ENCODE data around the gene SPN. TPM values are rescaled to one million over a fixed set of nuclear protein-coding genes. Genes with fewer than 3 reads are reported as not detected.

Gene SPN
- total RNA-seq, 1 experiment from 2014 or later = not detected

DNA sequence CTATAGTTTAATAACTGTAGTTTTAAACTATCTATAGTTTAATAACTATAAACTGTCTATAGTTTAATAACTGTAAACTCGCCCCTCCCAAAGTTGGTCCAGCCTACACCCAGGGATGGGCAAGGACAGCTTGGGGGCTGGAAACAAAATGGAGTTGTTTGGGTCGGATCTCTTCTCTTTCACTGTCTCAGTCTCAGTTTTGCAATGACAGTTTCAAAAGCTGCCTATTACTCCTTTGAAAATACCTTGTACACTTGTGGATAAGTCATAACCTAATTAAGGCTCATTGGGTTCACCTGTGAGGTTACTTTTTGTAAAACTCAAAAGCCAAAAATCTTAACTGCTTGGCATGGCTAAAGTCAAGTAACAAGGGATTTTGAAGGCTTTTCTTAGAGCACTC lies 51.3 kb downstream of the SPN start:
- no peak overlapping the region for H3K4me3 Mint-ChIP-seq (ENCODE audit: low read depth, unreplicated experiment)
- H3K27ac Mint-ChIP-seq (ENCODE audit: unreplicated experiment) = no peak overlapping the region
- CTCF ChIA-PET = interaction anchor here (1.7 kb wide), 1 partner anchor 14 kb away, joined by 5 read pairs; no protein-coding TSS in a partner anchor
- intact Hi-C loops (cut with micrococcal nuclease; ENCODE audit: unreplicated experiment) = no loop called here
- peaks cover 12% of the 10 kb centered on the region for H3K27me3 Mint-ChIP-seq (ENCODE audit: unreplicated experiment)
- DNase-seq = no peak
- H3K36me3 Mint-ChIP-seq (ENCODE audit: insufficient read depth, unreplicated experiment) = no peaks in the 10 kb centered on the region
- H3K4me1 Mint-ChIP-seq (ENCODE audit: low read depth, unreplicated experiment) = peaks cover 23% of the 10 kb centered on the region
- no peak for TF ChIP-seq CTCF (IDR thresholded peaks at IDR 0.05; ENCODE audit: unreplicated experiment)
- H3K9me3 Mint-ChIP-seq (ENCODE audit: low read depth, unreplicated experiment) = no peaks in the 10 kb centered on the region
- no TSS peak for BruUV-seq (replicated peaks)

DNA sequence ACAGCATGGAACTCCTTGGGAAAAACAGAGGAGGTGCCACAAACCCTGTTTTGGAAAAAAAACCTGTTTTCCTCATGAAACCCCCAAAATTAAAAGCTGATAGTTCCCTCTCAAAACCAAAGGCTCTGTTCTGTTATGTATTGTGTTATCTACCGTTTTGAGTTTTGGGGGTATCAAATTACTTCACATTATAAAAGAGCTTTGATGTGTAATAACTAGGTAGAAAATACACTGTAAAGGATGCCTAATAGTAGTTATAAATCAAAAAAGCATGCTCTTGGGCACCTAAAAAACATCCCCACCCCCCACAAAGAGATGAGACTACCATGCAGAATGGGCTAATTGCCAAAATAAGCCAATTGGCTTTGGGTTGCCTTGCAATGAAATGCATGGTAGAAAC lies 51.9 kb downstream of the SPN start:
- BruUV-seq (replicated peaks) = no TSS peak
- Mint-ChIP-seq H3K27me3 (ENCODE audit: unreplicated experiment) (peaks cover 18% of the 10 kb centered on the region), H3K36me3 (ENCODE audit: insufficient read depth, unreplicated experiment) (no peaks in the 10 kb centered on the region), H3K27ac (ENCODE audit: unreplicated experiment) (no peak overlapping the region), H3K9me3 (ENCODE audit: low read depth, unreplicated experiment) (no peaks in the 10 kb centered on the region), H3K4me3 (ENCODE audit: low read depth, unreplicated experiment) (no peak overlapping the region), H3K4me1 (ENCODE audit: low read depth, unreplicated experiment) (peaks cover 21% of the 10 kb centered on the region)
- DNase-seq = no peak
- CTCF ChIA-PET = interaction anchor here (0.6 to 1.7 kb wide), 4 partner anchors 15 to 1109 kb away, joined by 3 to 5 read pairs (median 3); no protein-coding TSS in a partner anchor
- no peak for TF ChIP-seq CTCF (IDR thresholded peaks at IDR 0.05; ENCODE audit: unreplicated experiment)
- intact Hi-C loops (cut with micrococcal nuclease; ENCODE audit: unreplicated experiment) = no loop called here

DNA sequence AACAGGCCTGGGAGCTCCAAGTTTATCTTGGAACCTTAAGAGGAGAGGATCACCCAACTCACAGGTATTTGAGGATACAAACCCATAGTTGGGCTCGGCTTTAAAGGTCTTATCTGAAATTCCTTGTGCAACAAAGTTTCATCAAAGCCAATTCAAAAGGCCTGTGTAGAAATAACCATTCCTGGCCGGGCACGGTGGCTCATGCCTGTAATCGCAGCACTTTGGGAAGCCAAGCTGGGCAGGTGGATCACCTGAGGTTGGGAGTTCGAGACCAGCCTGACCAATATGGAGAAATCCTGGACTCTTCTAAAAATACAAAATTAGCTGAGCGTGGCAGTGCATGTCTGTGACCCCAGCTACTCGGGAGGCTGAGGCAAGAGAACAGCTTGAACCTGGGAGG lies 54.1 kb downstream of the SPN start:
- TF ChIP-seq CTCF (IDR thresholded peaks at IDR 0.05; ENCODE audit: unreplicated experiment) = no peak
- Mint-ChIP-seq H3K36me3 (ENCODE audit: insufficient read depth, unreplicated experiment) (no peaks in the 10 kb centered on the region), H3K4me3 (ENCODE audit: low read depth, unreplicated experiment) (no peak overlapping the region), H3K27me3 (ENCODE audit: unreplicated experiment) (peaks cover 18% of the 10 kb centered on the region), H3K27ac (ENCODE audit: unreplicated experiment) (no peak overlapping the region), H3K9me3 (ENCODE audit: low read depth, unreplicated experiment) (no peaks in the 10 kb centered on the region), H3K4me1 (ENCODE audit: low read depth, unreplicated experiment) (peaks cover 9% of the 10 kb centered on the region)
- BruUV-seq (replicated peaks) = no TSS peak
- intact Hi-C loops (cut with micrococcal nuclease; ENCODE audit: unreplicated experiment) = no loop called here
- CTCF ChIA-PET = interaction anchor here (0.6 to 1.7 kb wide), 4 partner anchors 21 to 131 kb away, joined by 3 to 7 read pairs (median 3); no protein-coding TSS in a partner anchor
- no peak for DNase-seq

GRCh38 chr16:29719063-29719462 lies 56.0 kb downstream of the SPN start:
- Mint-ChIP-seq H3K27me3 (ENCODE audit: unreplicated experiment) (peaks cover 18% of the 10 kb centered on the region), H3K9me3 (ENCODE audit: low read depth, unreplicated experiment) (no peaks in the 10 kb centered on the region), H3K36me3 (ENCODE audit: insufficient read depth, unreplicated experiment) (no peaks in the 10 kb centered on the region), H3K27ac (ENCODE audit: unreplicated experiment) (no peak overlapping the region), H3K4me3 (ENCODE audit: low read depth, unreplicated experiment) (no peak overlapping the region), H3K4me1 (ENCODE audit: low read depth, unreplicated experiment) (peaks cover 9% of the 10 kb centered on the region)
- DNase-seq = no peak
- CTCF ChIA-PET = interaction anchor here (1.7 kb wide), 1 partner anchor 129 kb away, joined by 3 read pairs; no protein-coding TSS in a partner anchor
- intact Hi-C loops (cut with micrococcal nuclease; ENCODE audit: unreplicated experiment) = no loop called here
- no TSS peak for BruUV-seq (replicated peaks)
- TF ChIP-seq CTCF (IDR thresholded peaks at IDR 0.05; ENCODE audit: unreplicated experiment) = no peak

Other genes with a start within 250 kb of the SPN start
- gene BOLA2, start 208.9 kb upstream of the SPN start, total RNA-seq (2022) = 11.6 and 13.5 TPM in 2 replicates
- gene SLX1B, start 208.7 kb upstream of the SPN start, total RNA-seq (2022) = 94.2 and 99.7 TPM in 2 replicates
- gene SULT1A4, start 203.3 kb upstream of the SPN start, total RNA-seq (2022) = 4.2 and 6.9 TPM in 2 replicates
- gene NPIPB12, start 156.8 kb upstream of the SPN start, total RNA-seq (2022) = 78.5 and 86.4 TPM in 2 replicates
- 4.6 and 7.5 TPM in 2 replicates for gene QPRT, start 15.9 kb downstream of the SPN start, total RNA-seq (2022)
- not detected in 2 replicates for gene C16orf54, start 82.7 kb downstream of the SPN start, total RNA-seq (2022)
- gene ZG16, start 115.0 kb downstream of the SPN start, total RNA-seq (2022) = not detected in 2 replicates
- 130 and 134 TPM in 2 replicates for gene KIF22, start 127.5 kb downstream of the SPN start, total RNA-seq (2022)
- 230 and 257 TPM in 2 replicates for gene MAZ, start 143.3 kb downstream of the SPN start, total RNA-seq (2022)
- 0.78 and 1.8 TPM in 2 replicates for gene PRRT2, start 148.9 kb downstream of the SPN start, total RNA-seq (2022)
- 30.4 and 32.0 TPM in 2 replicates for gene PAGR1, start 152.9 kb downstream of the SPN start, total RNA-seq (2022)
- 164 and 215 TPM in 2 replicates for gene MVP, start 157.2 kb downstream of the SPN start, total RNA-seq (2022)
- 62.7 and 64.1 TPM in 2 replicates for gene CDIPT, start 200.0 kb downstream of the SPN start, total RNA-seq (2022)
- gene SEZ6L2, start 236.3 kb downstream of the SPN start, total RNA-seq (2022) = 68.9 and 92.1 TPM in 2 replicates
- gene ASPHD1, start 237.2 kb downstream of the SPN start, total RNA-seq (2022) = 54.1 and 64.1 TPM in 2 replicates

All from Calu3 (cell line).